Activated CD4-positive, alpha-beta T cell treated with anti-CD3 and anti-CD28 coated beads for 4 hours (primary cell): ENCODE results near the gene PDK2.
"Not testable (repeated sequence)": the region's sequence is repeated elsewhere in the genome, so short reads cannot be mapped to it uniquely, and the experiment has no call there.

Experiments used
- DNase-seq, 2 donors: peaks; one replicate each; pipeline ENCODE4 v3.0.0-alpha.2; 2020

PDK2 gene

GRCh38 chr17:50059256-50059655 is 35.9 kb upstream of the PDK2 start:
- no peak for DNase-seq

DNA sequence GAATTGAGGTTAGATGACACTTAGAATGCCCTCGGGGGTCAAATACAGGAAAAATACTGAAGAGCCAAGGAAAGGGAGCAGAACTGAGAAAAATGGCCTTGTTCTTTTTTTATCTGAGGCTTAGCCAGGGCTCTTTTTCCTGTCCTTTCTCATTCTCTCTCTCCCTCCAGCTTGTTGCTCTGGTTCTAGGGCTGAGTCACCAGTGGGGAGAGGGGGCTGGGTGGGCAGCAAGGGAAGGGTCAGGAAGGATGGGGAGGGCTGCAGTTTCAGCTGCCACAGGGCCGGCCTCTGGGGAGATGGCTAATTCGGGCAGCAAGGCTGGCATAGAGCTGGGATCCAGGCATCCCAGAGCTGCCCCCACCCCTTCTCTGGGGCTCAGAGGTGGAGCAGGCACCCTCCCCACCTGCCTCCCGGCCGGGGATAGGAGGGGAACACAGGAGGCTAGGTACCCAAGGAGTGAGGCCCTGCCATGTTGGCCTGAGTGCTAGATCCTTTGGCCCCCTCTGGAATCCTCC is 35.3 kb upstream of the PDK2 start:
- DNase-seq: no peak

- no peak for DNase-seq
Observed at GRCh38 chr17:50060951-50061712, 34.0 kb upstream of the PDK2 start.

DNA sequence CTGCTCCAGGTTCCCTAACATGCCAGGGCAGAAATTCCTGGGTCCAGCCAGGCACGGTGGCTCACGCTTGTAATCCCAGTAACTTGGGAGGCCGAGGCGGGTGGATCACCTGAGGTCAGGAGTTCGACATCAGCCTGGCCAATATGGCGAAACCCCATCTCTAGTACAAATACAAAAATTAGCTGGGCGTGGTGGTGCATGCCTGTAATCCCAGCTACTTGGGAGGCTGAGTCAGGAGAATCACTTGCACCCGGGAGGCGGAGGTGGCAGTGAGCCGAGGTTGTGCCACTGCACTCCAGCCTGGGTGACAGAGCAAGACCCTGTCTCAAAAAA is 33.5 kb upstream of the PDK2 start:
- DNase-seq: not testable (repeated sequence)

GRCh38 chr17:50062293-50063243 is 32.6 kb upstream of the PDK2 start:
- no peak for DNase-seq

- DNase-seq: no peak
Observed at GRCh38 chr17:50063561-50064252, 31.4 kb upstream of the PDK2 start.

- no peak for DNase-seq
Observed at GRCh38 chr17:50064253-50065001, 30.7 kb upstream of the PDK2 start.

- no peak for DNase-seq
Observed at GRCh38 chr17:50065056-50065455, 30.1 kb upstream of the PDK2 start.

GRCh38 chr17:50066995-50067394 is 28.2 kb upstream of the PDK2 start:
- DNase-seq: no peak

GRCh38 chr17:50067996-50068395 is 27.2 kb upstream of the PDK2 start:
- no peak for DNase-seq

DNA sequence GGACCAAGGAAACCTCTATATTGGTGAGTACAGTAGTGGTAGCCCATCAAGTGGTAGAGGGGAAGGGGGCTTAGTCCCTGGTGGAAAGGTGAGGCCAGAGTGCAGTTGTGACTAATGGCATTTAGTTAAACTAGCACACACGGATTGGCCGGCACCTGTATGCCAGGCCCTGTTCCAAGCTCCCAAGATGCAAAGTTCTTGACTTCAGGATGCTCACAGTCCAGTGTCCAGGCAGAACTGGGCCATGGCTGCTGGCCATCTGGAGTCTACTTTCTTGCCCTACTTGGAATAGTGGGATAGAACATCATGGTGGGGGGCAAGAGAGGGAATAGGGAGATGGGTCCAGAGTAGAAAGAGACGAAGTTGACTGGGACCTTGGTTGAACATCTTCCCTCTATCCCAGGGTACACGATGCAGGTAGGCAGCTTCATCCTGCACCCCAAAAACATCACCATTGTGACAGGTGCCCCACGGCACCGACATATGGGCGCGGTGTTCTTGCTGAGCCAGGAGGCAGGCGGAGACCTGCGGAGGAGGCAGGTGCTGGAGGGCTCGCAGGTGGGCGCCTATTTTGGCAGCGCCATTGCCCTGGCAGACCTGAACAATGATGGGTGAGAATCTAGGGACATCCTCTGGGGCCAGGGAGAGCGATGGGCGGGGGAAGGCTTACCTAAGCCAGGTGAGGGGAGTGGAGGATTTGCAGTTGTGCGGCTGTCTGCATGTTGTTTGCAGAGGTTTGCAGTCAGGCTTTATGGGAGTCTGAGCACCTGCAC is 24.1 kb upstream of the PDK2 start:
- no peak for DNase-seq

DNA sequence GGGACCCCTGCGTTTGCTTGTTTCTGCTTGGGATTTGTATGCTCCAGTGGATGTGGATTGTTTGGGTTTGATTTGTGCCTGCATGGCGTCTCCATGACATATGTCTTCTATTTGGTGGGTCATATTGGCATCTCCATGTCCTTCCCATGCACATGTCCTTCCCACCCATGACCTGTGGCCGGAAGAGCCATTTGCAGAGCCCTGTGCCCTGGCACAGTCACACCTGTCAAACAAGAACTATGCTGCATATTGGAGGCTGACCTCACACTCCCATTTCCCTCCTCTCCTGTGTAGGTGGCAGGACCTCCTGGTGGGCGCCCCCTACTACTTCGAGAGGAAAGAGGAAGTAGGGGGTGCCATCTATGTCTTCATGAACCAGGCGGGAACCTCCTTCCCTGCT is 23.5 kb upstream of the PDK2 start:
- no peak for DNase-seq

DNA sequence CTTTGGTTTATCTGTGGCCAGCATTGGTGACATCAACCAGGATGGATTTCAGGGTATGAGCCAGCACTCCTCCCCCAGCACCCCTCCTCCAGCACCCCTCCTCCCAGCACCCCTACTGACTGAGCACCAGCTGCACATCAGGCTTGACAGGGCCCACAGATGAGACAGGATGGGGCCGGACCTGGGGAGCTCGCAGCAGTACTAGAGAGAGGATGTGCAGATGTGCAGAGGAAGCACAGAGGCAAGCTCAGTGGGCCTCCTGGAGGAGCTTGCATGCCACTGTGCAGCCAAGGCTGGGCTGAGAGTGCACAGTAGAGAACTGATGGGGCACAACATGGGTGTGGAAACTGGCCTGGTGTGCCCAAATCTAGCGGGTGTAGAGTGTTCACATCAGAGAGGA is 23.0 kb upstream of the PDK2 start:
- no peak for DNase-seq

GRCh38 chr17:50072925-50073324 is 22.2 kb upstream of the PDK2 start:
- no peak for DNase-seq

DNA sequence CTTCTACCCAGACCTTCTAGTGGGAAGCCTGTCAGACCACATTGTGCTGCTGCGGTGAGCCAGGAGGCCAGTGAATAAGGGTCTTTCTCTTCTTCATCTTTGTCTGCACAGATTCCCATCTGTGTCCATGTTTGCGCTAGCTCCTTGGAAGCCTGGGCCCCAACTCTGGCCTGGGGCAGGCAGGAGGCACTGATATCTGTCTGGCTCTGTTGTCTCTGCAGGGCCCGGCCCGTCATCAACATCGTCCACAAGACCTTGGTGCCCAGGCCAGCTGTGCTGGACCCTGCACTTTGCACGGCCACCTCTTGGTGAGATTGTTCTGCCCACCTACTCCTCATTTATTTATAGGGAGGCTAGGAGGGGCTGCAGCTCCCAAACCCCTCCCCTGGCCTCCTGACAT is 20.9 kb upstream of the PDK2 start:
- no peak for DNase-seq

DNA sequence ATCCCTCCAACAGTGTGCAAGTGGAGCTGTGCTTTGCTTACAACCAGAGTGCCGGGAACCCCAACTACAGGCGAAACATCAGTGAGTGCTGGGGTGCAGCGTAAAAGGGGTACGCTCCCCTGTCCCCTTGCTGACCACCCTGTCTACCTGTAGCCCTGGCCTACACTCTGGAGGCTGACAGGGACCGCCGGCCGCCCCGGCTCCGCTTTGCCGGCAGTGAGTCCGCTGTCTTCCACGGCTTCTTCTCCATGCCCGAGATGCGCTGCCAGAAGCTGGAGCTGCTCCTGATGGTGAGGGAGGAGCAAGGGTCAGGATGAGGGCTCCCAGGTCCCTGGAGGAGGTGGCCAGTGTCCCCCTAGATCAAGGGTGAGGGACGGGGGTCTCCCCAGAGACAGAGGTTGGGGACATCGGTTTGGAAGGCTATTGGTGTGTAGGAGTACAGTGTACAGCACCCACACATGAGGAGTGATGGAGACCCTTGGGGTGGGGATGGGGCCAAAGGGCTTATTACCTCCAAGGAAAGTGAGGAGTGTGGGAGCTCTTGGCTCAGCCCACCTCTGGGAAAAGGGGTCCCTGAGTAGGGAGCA is 19.6 kb upstream of the PDK2 start:
- DNase-seq: no peak

DNA sequence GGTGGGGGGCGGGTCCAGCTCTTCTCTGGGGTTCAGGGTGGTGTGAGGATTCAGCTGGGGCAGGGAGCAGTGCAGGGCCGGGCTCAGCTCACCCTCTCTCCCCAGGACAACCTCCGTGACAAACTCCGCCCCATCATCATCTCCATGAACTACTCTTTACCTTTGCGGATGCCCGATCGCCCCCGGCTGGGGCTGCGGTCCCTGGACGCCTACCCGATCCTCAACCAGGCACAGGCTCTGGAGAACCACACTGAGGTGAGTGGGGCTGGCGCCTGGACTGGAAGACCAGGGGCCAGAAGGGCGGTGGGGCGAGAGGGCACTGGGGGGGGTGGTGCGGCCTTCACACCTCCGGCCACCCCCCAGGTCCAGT is 18.9 kb upstream of the PDK2 start:
- no peak for DNase-seq

DNA sequence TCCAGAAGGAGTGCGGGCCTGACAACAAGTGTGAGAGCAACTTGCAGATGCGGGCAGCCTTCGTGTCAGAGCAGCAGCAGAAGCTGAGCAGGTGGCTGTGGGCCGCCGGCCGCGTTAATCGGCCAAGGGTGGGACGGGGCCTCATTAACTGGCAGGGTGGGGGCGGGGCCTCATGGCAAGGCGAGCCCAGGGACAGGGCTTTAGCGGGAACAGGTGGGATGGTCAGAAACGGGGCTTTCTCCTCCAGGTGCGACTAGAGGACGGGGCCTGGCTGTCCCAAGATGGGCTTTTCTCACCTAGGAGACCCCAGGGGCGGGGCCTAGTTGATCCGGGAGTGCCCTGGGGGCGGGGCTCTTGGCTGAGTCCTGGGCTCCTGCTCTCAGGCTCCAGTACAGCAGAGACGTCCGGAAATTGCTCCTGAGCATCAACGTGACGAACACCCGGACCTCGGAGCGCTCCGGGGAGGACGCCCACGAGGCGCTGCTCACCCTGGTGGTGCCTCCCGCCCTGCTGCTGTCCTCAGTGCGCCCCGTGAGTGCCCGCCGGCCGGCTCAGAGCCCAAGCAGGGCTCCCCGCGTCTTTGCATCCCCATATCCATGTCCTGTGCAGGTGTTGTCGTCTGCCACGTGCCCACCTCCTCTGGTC is 18.4 kb upstream of the PDK2 start:
- DNase-seq: no peak

- DNase-seq: no peak
Observed at GRCh38 chr17:50078430-50078829, 16.7 kb upstream of the PDK2 start.

- no peak for DNase-seq
Observed at GRCh38 chr17:50079334-50080095, 15.6 kb upstream of the PDK2 start.
